NCI-H2196 (cell line): Measurements from ENCODE around the gene CRB2.
A peak's percentile ranks its signal among the peaks of the same experiment; 100 is the strongest.

ENCODE experiments used
- DNase-seq: peaks from one replicate; lab custom pipeline; 2025; ENCODE audit not compliant: unreplicated experiment; lab: John Stamatoyannopoulos, UW

CRB2 gene

DNA sequence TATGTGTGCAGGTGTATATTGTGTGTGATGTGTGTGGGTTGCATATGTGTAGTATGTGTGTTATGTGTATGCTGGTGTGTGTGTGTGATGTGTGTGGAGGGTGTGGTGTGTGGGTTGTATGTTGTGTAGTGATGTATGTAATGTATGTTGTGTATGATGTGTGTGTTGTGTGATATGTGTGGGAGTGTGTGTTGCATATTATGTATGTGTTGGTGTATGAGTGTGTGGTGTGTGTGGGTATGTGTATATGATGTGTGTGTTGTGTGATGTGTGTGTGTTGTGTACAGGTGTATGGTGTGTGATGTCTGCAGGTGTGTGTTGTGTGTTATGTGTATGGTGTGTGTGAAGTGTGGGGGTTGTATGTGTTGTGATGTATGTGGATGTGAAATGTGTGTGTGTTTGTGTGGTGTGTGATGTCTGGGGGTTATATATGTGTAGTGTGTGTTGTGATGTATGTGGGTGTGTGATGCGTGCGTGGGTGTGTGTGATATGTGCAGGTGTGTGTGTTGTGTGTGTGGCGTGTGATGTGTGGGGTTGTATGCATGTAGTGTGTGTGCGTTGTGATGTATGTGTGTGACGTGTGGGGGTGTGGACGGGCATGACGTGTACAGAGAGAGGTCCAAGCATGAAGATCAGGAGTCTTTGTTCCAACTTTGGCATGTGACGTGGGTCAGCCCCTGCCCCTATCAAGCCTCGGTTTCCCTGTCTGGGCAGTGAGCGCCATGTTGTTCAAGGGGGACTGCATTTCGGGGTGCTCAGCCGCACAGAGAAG lies 8.5 kb upstream of the CRB2 start:
- DNase-seq: no peak

DNA sequence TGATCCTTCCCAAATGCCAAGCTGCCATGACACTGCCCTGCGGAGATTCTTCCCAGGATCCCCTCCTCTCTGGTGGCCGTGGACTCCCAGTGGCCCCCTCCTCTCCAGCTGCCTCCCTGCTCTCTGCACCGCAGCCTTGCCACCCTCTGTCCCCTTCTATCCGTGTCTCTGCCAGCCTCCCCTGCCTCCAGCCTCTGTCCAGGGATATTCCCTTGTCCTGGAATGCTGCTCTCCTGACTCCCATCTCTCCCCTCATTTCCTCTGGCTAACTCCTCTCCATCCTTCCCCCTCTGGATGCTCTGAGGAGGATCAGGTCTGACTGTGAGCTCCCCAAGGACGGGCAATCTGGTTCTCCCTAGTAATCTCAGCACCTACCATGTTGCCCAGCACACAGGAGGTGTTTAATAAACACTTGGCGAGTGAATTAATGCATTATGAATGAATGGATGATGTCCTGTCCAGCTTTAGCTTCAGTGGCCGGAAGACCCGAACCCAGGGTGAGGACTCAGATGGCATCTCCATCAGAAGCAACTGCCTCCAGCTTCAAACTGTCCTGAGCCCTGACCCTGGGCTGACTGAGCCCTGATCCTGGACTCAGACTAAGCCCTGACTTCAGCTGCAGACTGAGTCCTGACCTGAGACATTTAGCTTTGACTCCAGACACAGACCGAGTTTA lies 7.5 kb upstream of the CRB2 start:
- DNase-seq: no peak

DNA sequence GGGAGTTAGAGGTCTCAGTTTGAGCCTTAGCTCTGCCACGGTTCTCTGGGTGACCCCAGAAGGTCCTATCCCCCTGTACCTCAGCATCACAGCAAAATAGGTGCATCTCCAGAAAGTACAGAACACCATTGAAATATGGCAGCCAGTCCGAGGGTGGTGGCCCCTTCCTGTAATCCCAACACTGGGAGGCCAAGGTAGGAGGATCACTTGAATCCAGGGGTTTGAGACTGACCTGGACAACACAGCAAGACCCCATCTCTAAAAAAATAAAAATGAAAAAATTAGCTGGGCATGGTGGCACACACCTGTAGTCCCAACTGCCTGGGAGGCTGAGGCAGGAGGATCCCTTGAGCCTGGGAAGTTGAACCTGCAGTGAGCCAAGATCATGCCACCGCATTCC lies 7.0 kb upstream of the CRB2 start:
- DNase-seq: no peak

DNA sequence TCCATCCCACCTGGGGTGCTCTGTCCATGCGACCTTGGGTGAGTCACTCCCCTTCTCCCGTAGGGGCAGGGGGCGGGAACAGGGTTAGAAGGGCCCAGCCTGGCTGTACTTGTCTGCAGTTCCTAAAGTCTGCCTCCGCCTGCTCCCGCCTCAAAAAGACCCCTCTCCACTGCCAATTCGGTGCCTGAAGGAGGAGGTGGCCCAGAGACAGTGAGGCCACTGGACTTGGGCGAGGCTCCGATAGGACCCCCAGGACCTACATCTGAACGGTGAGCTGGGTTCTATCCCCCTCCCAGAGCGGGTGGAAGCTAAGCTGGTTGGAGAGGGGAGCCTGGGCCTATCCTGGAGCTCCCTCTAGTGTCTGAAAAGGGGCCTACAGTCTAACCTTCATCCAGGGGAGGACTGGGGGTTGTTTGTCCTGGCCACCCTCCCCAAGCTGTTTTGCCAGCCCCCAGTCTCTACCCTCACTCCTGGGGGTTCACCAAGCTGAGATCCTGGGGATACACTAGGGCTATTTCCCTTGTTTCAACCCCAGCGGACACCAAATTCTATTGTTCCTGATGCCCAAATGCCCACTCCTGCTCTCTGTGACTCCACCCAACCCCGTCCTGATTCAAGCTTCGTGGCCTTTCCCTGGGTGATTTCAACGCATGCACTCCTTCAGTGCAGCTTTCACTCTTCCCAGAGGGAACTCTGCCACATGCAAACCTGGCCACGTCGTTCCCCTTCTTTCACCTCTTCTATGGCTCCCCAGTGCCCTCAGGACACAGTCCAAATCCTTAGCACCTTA lies 6.1 kb upstream of the CRB2 start:
- DNase-seq: peak; percentile 76

DNA sequence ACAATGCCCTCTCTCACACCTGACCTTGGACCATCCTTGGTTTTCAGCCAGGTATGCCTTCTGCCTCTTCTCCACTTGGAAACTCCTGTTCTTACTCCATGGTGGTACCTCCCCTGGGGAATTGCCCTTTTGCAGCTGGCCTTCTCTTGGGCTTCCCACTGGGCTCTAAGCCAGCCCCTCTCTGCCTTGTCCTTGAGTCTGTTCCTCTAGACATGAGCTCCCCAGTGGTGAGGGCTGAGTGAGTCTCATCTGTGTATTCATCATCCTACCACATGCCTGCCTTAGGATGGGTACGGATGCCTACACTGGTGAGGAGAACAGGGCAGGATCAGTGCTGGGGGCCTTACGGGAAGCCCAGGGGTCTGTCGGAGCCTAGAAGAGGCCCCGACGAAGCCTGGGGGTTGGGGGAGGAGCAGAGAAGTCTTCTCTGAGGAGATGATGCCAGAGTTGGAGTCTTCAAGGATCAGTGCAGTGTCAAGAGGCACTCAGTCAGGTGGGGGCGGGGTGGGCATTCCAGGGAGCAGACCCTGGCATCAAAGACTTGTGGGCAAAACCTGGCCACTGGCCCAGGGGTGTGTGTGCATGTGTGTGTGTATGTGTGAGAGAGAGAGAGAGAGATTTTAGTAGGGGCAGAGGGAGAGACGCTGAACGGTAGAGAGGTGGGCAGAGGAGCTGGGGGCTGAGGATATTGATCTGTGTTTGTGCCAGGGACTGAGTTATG lies 5.2 kb upstream of the CRB2 start:
- peak; percentile 25 for DNase-seq

DNA sequence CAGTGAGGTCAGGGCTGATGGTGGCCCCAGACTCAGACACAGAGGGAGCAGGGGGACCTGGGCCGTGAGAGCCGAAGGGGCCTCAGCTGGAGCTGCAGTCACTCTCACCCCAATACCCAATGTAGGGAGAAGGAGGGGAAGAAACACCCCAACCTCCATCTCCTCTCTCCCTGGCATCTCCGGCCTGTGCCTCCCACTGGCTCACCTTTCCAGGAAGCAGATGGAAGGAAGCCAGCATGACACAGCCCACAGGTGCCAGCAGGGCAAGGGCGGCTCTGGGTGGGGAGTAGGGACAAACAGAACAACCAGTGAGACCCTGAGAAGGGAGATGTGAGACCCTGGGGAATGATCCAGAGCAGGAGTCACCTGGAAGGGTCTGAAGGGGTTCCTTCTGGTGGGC lies 3.0 kb upstream of the CRB2 start:
- peak; percentile 4 for DNase-seq

DNA sequence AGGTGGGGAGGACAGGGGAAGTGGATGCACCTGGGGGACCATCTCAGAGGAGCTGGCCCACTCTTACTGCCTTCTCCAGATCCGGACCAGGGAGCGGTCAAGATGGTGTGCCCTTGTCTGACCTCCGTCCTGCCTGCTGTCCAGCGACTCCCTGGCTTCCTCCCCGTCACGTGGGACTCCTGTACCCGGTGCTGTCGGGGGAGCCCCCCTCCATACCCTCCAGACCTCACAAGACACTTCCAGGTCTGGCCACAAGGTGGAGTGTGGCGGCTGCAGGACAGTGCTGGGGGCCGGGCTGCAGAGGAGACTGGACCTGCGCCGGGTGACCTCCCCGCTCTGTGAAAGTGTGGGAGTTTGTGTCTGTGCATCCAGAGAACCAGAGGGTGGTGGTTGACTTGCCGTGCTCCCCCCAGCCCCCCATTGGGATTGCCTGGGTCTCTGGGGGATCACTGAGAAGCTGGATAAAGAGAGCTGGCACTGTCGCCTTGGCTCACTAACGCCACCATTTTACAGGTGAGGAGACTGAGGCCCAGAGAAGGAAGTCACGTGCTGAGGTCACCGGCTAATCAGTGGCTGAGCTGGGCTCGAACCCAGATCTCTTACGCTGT lies 1.9 kb upstream of the CRB2 start:
- peak; percentile 69 for DNase-seq

DNA sequence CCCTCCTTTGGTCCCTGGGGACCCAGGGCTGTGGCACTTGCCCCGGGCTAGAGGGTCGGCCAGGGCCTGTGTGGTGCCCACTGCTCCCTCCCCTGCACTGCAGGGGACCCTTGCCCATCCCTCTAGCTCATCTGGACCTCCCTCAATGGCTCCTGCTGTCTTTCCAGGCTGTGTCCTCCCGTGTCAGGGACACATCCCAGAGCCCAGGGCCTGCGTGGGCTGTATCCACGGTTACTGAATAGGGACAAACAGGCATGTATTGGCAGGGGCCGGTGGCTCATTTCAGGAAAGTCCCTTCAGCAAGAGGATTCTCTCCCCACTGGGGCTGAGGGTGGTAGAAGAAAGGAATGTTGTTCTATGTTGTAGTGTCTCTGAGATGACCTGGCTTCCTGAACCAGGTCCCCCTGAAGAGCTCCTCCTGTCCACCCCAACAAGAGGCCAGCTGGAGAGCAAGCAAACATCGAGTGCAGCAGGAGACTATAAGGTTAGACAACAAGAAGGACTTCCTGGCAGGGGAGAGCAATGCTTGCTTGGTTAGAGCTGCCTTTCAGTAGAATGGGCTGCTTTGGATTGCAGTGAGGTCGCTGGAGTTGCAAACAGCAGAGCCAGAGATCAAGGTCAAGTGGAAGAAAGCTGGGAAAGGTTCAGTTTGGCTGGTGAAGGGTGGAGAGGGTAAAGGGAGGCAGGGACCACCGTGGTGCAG lies 1.0 kb upstream of the CRB2 start:
- no peak for DNase-seq

DNA sequence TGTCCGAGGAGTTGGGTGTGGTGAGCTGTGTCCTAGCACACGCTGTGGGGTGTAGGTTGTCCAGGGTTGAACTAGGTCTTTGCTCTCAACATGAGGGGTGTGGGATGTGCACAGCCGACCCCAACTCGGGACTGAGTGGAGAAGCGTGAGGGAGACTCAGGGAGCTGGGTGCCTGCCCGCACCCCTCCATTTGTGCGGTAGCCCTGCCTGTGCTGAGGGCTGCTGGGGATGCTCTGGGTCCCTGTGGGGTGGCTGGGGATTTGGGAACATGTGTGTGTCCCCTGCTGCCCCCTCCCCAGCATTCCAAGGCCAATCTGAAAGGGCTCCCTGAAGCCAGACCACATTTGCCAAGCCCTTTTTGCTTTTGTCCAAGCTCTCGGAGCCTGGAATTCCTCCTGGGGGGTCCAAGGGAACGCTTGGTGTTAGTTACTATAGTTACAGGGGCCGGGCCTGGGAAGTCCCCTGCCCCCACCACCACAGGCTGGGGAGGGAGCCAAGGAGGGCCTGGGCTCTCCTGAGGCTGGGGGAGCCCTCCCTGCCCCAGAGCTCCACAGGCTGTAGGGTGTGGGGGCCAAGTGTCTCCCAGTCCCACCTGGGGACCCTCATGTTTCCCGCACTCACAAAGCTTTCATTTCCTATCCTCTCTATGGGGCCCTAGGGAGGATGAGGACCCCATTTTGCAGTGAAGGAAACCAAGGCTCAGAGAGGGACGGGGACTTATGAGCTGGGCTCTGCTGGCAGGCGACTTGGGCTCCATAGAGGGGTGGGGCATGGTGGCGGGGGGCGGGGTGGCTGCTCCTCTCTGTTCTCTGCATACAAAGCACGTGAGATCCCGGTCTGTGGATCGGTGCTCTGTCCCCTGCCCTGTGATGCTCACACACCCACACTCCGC lies 1.1 kb downstream of the CRB2 start:
- DNase-seq: no peak

DNA sequence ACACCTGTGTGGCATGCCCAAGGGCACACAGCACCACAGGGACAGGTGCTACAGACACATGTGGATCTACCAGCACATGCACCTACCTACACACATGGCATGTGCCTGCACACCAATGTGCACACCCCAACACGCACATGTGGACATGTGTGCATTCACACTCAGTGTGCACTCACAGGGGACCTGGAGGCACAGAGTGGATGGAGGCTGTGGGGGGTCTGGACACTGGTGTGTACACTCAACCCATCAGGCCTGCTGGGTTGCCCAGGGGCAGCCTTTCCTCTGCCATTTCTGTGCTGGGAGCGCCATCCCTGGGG lies 1.7 kb downstream of the CRB2 start:
- DNase-seq: no peak

DNA sequence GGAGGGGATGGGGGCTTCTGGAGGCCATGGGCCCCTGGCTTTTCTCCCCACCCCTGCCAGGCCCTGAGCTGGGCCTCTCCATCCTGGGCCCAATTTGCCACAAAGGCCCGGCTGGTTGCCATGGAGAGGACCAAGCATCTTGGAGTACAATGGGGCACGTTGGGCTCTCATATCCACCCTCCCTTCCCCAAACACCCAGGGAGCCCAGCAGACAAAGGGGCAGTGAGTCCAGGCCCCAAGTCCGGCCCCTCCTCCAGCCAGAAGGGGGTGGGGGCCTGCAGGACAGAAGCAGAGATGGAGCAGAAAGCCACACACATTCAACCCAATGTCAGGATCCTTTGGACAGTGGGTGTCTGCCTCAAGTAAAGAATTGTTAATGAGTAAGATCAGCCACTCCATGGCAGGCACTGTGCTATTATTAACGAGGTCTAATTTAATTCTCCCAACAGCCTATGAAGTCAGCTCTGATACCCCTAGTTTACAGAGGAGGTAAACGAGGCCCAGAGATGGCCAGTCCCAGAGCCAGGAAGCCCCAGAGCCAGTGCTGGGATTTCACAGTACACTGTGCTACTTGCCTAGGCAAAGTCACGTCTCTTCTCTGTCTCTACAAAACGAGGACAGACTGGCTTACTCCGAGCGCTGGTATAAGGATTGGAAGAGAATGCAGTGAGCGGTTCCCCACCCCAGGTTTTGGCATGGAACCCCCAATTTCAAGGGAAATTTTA lies 2.3 kb downstream of the CRB2 start:
- no peak for DNase-seq

DNA sequence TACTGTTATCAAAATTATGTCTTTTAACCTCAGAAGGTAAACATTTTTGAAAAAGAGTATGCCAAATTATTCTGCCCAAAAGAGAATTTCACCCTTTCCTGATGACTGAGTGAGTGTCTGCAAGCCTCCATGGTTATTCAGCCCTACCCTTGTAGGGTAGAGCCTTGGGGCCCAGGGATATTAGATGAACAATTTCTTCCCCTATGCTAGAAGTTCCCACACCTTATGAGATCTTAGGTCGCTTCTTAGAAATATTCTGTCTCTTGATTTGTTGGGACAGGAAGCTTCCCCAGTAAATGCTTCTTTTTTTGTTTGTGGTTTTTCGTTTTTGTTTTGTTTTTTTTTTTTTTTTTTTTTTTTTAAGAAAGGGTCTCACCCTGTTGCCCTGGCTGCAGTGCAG lies 3.1 kb downstream of the CRB2 start:
- DNase-seq: no peak

DNA sequence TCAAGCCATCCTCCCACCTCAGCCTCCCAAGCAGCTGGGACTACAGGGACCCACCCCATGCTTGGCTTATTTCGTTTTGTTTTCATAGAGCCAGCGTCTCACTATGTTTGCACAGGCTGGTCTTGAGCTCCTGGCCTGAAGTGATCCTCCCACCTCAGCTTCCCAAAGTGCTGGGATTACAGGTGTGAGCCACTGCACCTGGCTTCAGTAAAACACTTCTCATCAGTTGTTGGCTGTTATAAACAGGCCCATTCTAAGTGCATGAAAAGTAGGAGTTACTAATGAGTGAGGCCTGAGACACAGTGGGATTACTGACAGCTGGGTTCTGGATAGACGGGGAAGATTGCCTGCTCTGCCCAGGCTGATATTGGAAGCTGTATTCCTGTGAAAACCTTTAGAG lies 3.5 kb downstream of the CRB2 start:
- peak; percentile 16 for DNase-seq

DNA sequence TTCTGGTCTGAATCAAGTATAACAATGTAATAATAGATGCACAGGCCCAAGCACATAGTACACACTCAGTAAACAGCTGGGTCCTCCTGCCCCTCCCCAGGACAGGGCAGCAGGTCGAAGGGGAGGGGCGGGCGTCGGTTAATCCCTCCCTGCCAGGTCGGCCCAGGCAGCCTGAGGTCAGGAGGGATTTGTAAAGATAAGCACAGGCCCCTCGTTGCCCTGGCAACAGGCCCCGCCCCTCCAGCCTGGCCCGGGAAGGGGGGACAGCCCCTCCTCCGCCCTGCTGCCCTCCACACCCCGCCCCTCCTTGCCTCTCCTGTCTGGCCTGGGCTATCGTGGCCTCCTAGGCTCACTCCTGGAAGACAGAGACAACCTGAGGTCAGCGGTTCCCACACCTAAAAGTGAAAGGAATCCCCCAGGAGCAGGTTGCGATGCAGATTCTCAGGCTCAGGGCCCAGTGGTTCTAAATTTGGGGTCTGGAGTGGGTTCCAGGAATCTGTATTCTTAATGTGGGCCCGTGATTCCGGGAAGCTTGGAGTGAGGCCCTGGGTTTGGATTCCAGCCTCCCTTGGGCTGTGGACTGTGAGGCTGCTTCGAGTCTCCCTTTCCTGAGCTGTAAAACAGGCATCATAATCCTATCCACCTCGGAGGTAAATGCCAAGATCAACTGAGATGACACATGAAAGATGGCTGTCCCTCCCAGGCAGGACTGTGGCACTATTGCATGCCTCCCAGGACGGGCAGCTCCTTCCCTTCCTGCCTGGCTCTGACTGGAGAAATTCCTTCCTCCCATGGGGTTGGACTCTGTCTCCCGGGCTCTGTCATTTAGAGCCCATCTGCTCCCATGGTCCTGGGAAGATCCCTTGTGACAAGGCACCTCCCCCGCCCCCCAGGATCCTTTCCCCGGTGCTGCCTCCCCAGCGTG lies 4.4 kb downstream of the CRB2 start:
- peak; percentile 14 for DNase-seq

DNA sequence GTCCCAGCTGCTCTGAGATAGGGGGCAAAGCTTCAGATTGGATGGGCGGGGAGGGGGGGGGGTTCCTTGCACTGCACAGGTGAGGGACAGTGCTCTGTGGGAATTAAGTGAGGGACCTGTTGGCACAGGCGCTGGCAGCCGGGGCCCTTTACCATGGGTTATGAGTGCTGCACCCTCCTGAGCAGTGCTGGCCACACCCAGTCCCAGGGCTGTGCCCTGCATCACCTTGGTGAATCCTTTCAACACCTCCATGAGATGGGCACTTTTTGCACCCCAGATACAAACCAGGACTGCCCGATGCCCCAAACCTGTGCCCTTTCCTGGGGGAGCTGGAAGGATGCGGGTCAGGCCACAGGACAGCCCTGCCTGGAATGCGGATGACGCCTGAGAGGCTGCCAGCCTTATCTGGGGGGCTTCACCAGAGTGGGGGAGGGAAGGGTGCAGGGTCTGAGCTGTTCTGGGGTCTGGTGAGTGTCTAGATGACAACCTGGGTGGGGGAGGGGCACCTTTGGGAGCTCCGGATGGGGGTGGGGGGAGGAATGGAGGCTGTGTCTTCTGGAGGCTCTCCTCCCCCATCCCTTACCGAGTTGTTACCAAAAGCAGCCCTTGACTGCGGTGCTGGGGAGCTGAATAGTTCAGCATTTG lies 5.2 kb downstream of the CRB2 start:
- DNase-seq: no peak

DNA sequence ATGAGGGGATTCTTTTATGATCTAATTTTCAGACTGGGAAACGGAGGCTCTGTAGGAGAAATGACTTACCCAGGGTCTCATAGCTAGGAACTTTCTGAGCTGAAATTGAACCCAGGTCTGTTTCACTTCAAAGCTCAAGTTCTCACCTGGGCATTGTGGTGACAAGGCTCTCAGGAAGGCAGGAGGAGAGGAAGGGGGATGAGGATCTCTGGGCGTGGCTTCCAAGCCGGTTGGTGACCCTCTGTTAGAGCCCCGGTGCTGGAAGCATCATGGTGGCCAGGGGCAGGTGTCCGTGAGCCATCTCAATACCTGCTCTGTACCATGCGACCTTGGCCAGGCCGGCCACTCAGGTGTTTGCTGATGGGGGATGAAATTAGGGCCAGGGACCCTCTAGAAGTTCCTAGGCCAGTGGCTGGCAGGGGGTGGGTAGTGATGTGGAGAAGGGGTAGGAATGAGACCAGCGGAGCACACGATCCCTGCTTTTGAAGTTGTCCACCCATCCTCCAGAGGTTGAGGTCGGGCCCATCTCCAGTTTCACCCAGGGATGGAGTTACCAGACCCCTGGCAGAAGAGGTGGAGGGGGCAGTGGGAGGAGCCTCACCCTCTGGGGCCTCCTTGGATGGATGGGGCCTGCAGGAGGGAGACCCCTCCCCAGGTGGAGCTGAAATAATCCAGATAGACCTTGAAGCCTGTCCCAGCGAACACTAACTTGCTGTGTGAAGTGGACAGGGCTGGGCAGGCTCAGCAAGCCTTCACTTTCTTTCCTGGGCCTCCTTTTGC lies 5.9 kb downstream of the CRB2 start:
- DNase-seq: no peak

DNA sequence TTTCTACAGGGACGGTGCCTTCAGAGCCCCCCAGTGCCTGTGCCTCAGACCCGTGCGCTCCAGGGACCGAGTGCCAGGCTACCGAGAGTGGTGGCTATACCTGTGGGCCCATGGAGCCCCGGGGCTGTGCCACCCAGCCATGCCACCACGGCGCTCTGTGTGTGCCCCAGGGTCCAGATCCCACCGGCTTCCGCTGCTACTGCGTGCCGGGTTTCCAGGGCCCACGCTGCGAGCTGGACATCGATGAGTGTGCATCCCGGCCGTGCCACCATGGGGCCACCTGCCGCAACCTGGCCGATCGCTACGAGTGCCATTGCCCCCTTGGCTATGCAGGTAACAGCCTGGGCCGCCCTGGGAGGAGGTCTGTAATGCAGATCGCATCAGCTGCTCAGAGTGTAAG lies 6.9 kb downstream of the CRB2 start:
- DNase-seq: no peak
